Measurements from ENCODE around the gene NDUFV3.

- TF ChIP-seq CTCF (IDR thresholded peaks at IDR 0.05) (no peak), POLR2A (IDR thresholded peaks at IDR 0.05) (no peak), EP300 (IDR thresholded peaks at IDR 0.05) (no peak)
Observed at GRCh38 chr21:42857216-42857615, 35.9 kb upstream of the NDUFV3 start.
